GM19240 (cell line): ENCODE measurements around the gene LCNL1.

Experiments used
- DNase-seq: peaks from one replicate; pipeline ENCODE4 v3.0.0; 2011; ENCODE audit warnings: low spot score; ENCODE audit not compliant: insufficient read length

Gene LCNL1

DNA sequence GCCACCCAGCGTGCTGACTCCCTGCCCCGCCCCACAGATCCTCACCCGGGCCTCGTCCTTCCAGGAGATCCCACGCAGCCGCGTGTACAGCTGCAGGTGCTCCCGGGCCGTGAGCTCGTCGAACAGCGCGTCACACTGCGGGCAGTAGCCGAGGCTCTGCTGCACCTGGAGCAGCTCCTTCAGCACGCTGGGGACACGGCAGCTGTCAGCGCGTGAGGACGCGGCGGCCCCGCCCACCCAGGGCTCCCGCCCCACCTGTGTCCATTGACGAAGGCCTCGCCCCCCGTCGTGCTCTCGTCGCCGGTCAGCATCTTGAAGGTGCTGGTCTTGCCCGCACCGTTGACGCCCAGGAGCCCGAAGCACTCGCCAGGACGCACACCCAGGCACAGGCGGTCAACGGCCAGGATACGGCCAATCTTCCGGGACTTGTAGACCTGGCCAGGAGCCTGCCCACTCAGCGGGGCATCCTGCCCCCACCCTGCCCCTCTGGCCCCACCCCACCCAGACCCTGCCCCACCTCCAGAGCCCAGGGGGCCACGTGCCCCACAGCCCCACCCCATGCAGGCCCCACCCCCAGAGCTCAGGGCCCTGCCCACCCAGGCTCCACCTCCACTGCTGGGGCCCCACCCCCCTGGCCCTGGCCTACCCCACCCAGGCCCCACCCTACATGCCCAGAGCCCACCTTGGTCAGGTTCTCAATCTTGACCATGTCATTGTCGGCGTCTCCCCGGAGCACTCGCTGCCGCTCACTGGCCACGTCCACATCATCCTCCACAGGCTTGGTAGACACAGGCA, 27.3 kb downstream of the LCNL1 start:
- no peak for DNase-seq

GRCh38 chr9:137011156-137011555, 28.4 kb downstream of the LCNL1 start:
- DNase-seq: no peak

- DNase-seq: no peak
These were observed 29.3 kb downstream of the LCNL1 start for GRCh38 chr9:137011907-137012675.

- DNase-seq: no peak
These were observed 30.1 kb downstream of the LCNL1 start for GRCh38 chr9:137012694-137013570.

DNA sequence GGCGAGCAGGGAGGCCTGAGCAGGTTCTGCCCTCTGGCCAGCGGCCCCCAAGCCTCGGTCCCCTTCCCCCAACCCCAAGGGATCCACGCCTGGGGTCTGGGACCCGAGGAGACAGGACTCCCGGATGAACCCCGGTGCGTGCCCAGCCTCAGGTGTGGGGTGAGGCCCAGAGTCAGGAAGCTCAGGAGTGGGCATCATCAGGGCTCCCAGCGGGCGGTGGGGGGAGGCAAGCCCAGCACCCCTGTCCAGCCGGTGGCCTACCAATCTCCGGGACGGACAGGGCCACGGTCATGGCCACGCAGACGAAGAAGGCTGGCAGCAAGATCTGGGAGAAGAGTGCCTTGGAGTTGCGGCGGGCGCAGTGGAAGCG, 30.8 kb downstream of the LCNL1 start:
- DNase-seq: no peak

- DNase-seq: no peak
These were observed 31.4 kb downstream of the LCNL1 start for GRCh38 chr9:137014166-137014565.

DNA sequence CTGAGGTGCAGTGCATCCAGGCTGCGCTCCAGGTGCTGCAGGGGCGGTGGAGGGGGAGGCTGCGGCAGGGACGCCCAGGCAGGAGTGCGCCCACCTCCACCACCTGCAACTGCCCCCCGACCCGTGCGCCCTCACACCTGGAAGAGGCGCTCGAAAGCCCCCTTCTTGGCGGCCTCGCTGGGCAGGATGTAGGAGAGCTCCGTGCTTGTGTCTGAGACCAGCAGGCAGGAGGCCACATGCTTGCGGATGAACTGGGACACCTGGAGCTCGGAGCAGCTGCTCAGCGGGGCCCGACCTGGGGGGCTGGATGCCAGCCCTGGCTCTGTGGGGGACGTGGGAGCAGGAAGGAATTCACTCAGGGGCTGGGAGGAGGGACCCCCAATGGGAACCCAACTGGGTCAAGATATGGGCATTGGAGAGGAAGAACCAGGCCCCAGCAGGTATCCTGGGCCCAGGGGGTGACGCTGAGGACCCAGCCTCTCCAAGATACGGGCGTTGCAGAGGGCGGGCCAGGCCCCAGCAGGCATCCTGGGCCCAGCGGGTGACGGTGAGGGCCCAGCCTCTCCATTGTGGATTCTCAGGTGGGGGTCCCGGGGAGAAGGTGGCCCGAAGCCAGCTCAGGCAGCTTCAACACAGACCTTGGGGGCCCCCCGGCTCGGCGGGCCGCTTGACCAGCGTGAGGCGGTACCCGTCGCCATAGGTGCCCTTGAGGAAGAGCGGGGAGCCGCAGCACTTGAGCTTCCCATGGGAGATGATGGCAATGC, 32.2 kb downstream of the LCNL1 start:
- DNase-seq: no peak

DNA sequence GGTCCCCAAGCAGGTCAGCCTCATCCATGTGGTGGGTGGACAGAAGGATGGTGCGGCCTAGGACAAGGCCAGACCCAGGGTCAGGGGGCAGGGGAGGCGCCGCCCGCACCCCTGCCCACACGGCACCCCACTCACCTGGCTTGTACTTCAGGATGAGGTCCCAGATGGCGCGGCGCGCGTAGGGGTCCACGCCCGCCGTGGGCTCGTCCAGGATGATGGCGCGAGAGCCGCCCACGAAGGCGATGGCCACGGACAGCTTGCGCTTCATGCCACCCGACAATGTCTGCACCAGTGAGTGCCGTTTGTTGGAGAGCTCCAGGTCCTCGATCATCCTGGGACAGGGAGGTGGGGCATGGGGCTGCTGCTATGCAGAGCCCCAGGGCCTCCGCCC, 32.7 kb downstream of the LCNL1 start:
- DNase-seq: no peak

DNA sequence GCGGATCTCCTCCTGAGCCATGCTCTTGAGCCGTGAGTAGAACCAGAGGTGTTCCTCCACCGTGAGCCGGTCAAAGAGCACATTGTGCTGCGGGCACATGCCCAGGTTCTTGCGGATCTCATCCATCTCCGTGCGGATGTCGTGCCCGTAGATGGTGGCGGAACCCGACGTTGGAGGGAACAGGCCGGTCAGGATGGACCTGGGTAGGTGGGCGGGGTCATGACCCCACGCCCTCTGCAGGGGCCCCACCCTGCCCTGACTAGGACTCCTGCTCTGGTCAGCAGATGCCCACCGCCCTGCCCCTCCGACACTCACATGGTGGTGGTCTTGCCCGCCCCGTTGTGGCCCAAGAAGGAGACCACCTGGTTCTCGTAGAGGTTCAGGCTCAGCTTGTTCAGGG, 33.2 kb downstream of the LCNL1 start:
- DNase-seq: no peak

DNA sequence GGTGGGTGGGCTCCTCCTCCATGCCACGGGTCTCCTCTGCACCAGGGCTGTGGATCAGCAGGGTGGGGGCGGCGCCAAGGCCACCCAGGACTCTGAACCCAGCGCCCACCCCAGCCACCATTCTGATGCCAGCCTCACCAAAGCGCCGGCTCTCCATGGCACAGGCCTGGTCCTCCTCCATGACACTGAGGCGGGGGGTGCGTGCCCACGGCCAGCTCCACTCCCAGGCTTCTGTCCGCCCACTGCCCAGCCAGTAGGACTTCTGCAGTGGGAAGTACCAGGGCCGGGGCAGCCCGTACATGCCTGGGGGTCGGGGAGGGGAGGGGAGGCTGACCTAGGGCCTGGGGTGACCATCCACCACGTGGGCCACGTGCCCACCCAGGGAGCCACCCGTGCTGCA, 33.6 kb downstream of the LCNL1 start:
- no peak for DNase-seq

- no peak for DNase-seq
These were observed 34.3 kb downstream of the LCNL1 start for GRCh38 chr9:137017071-137017470.

GRCh38 chr9:137017791-137018497, 35.2 kb downstream of the LCNL1 start:
- DNase-seq: no peak

DNA sequence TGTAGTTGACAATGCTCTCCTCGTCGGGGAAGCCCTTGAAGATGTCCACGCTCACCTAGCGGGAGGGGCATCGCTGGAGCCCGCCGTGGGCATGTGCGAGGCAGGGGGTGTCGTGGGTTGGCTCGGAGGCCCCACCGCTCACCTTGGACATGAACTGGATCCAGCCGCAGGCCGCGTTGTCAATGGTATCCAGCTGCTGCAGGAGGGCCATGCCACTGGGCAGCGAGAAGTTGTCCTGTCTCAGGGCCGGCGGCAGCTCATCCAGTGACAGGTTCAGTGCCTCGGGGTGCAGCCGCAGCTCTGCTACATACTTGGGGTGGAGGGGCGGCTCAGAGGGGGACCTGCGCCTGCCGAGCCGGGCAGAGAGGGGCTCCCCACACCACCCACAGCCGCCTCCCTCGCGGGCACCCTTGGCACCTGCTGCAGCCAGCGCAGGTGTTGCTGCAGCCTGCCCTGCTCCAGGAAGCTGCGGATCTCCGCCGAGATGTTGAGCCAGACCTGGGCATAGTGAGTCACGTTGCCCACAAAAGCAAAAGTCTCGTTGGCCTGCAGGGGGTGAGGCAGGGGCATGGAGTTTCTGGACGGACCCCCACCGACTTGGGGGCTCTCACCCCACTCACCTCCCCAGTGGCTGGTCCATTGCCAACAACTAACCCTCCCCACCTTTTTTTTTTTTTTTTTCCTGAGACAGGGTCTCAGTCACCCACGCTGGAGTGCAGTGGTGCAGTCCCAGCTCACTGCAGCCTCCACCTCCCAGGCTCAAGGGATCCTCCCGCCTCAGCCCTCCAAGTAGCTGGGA, 36.2 kb downstream of the LCNL1 start:
- no peak for DNase-seq

GRCh38 chr9:137019891-137020683, 37.3 kb downstream of the LCNL1 start:
- no peak for DNase-seq

DNA sequence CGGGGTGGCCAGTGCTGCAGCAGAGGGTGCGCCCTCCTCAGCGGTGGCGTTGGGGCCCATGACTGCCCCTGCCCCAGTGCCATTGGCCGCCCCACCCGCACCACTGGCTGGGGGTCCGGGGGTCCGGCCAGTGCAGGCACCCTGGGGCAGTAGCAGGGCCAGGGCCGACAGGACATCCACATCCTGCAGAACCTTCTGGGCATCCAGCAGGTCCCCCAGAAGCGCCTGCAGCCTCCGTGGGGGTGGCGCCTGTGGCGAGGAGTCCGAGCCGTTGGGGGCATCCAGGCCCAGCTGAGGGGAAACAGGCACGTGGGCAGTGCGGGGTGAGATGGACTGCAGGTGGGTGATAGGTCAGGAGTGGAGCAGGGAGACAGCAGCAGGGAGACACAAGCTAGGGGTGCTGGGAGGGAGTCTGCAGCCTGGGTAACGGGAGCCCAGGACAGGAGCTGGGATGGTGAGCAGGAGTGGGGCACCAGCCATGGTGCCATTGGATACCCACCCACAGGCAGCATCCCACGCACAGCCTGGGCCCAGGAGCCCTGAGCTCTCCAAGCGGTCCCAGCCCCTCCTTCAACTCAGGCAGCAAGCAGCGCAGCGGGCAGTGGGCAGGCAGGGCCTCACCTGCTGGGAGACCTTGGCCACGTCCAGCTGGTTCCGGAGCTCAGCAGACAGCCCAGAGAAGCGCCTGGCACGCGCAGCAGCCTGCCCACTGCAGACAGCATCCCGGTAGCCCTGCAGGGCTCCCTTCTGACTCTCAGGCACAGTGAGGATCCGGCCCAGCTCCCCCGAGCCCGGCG, 38.2 kb downstream of the LCNL1 start:
- no peak for DNase-seq

DNA sequence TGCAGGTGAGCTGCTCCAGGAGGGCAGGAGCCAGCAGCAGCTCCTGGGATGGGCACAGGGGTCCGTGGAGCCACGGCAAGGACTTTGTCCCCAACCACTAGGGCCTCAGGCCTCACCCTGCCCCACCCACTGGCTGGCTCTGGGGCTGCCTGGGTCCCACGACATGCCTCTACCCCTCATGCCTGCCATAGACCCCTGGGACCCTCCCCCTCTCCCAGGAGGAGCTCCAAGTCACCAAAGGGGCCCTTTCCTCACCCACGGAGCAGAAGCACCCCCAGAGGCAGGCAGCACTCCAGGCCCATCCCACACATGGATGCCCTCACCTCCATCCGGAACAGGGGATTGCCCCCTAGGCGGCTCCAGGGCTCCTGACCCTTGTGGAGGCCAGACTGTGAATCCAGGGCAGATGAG, 38.8 kb downstream of the LCNL1 start:
- DNase-seq: no peak

GRCh38 chr9:137021979-137022661, 39.3 kb downstream of the LCNL1 start:
- peak; percentile 55 for DNase-seq

DNA sequence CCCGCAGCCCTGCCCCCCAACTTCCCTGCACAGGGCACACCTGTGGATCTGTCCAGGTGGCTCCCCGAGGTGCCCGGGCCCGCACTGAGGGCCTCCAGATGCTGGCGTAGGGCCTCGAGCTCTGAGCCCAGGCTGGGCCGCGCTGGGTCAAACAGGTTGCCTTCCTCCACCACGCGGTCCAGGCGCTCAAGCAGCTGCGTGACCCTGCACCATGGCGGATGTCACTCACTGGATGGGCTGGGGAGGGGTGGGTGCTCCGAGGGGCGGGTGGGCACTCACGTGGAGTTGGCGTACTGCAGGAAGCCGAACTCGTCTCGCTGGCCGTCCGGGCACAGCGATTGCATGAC, 39.8 kb downstream of the LCNL1 start:
- no peak for DNase-seq
